Erythroblast (primary cell): Measurements from ENCODE around the gene CNIH1.

ENCODE experiments used
- DNase-seq, 2 experiments: peaks; one replicate each; lab custom pipeline; 2025; lab: John Stamatoyannopoulos, UW
- GATA1 ChIP-seq: IDR thresholded peaks from 2 replicates; pipeline ENCODE4 v1.6.1; 2011; ENCODE audit warnings: low read depth, mild to moderate bottlenecking, control low read depth, low read length, moderate library complexity
- POLR2A ChIP-seq: IDR thresholded peaks from 2 replicates; pipeline ENCODE4 v1.6.1; 2011; ENCODE audit warnings: mild to moderate bottlenecking, low read length

CNIH1 gene

DNA sequence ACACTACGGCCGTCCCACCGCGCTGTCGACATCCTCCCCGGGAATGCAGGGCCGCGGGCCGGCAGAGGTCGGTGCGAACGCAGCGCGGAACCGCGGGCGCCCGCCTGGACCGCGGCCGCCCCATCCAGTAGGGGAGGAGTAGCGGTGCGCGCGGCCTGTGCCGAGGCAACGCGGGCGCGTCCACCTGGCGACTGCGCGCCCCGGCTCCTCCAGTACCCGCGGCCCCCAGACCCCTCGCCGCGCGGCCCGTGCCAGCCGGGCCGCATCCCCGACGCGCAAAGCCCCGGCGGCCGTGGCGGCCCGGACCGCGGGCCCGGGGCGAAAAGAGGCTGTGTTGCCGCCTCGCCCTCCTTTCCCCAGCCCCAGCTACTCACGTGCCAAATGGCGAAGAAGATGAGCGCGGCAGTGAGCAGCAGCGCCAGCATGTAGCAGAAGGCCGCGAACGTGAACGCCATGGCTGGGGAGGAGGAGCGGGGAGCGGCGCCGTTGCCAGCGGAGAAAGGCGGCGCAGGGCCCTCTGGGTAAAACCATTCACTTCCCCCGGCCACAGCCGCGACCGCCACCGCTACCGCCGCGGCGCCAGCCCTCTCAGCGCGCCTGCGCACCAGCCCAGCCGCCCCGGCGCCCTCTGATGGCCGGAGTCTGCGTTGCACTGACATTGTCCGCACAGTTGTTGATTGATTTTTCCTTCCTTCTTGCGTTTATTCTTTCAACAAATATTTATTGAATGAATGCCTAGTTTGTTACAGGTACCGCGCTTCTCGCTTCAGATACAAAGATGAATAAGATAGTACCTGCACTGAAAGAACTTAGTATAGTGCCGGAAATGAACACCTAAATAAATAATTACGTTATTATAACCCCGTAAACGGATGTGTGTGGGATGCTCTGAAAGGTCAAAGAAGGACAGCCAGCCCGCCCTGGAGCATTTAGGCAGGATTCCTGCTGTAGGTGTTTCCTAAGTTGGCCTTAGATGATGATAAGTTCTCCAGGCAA lies at the start of gene CNIH1:
Gene CNIH1 (minus strand): TSS at position 502 of the 996 bp plus-strand sequence. CDS start 47 bp downstream, at position 455.
- peak; percentile 82 for TF ChIP-seq POLR2A
- no peak for TF ChIP-seq GATA1

DNA sequence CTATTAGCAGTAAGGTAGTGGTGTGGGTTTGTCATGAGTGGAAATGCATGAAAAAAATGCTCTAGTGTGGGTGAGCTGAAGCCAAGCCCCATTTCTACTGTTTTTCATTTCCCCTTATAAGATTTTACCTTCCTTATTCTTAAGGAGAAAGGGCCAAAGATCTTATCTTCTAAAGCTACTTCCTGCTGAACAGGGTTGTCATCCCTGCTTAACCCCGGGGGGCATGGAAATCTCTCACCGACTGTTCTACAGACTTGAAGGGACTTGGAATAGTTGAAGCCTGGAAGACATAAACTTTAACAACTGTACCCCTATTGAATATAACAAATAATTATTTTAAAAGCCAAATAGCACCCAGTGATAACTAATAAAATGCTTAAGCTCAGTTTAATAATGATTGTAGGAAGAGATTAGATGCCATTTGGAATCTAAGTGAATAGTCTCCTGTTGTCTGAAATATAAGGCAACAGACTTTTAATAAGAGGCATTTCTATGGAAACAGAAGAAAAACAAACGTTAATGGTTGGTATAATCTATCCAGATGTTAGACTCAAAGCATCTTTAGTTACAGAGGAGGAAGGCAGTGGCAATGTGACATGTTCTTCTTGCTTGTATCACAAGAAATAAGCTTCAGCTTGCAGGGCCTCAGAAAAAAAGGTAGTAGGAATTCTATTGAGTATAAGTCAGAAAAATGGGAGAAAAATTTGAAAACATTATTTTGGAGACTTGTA lies 49.4 kb upstream of the CNIH1 start:
- TF ChIP-seq GATA1: no peak
- no peak for TF ChIP-seq POLR2A
- no peak for DNase-seq

More for the DNA sequence above, at the start of gene CNIH1:
- peak; percentile 93 to 96 for DNase-seq

DNA sequence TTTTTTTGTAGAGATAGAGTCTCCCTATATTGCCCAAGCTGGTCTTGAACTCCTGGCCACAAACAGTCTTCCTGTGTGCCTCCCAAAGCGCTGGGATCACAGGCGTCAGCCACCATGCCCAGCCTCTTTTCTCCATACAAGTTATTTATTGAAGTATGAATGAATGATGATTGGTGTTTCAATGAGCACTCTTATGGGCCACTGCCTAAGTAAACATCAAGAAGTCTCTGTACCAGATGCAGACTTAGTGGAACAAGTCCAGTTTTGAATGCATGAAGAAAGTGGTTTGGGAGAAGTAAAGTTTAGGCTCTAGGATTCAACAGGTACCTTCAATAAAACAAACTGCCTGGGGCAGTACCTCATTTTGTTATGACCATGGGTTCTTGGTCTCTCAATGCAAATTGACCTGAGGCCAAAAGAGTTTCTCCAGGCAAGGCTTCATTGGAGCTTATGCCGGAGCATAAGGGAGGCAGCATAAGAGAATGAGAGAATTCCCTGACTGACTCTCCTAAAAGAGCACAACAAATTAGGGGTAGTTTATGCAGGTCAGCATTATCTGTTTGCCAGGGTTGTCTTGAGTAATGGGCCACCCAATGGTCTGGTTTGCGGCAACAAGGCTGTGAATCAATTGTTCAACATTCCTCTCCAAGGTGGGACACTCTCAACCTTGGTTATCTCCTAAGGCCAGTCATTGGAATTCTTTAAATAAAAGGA lies 48.7 kb upstream of the CNIH1 start:
- TF ChIP-seq GATA1 (no peak), POLR2A (no peak)
- DNase-seq: peak in 1 of 2 experiments; percentile 22

DNA sequence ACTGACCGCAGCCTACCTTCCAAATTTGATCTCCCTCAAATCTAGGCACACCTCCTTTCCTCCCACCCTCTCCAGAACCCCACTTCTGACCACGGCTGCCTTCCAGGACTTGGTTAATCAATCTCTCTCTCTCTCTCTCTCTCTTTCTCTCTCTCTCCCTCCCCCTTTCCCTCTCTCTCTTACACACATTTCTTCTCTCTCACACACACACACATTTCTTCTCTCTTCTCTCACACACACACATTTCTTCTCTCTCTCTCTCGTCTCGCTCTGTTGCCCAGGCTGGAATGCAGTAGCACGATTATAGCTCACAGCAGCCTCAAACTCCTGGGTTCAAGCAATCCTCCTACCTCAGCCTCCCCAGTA lies 48.1 kb upstream of the CNIH1 start:
- no peak for DNase-seq
- no peak for TF ChIP-seq POLR2A
- no peak for TF ChIP-seq GATA1

DNA sequence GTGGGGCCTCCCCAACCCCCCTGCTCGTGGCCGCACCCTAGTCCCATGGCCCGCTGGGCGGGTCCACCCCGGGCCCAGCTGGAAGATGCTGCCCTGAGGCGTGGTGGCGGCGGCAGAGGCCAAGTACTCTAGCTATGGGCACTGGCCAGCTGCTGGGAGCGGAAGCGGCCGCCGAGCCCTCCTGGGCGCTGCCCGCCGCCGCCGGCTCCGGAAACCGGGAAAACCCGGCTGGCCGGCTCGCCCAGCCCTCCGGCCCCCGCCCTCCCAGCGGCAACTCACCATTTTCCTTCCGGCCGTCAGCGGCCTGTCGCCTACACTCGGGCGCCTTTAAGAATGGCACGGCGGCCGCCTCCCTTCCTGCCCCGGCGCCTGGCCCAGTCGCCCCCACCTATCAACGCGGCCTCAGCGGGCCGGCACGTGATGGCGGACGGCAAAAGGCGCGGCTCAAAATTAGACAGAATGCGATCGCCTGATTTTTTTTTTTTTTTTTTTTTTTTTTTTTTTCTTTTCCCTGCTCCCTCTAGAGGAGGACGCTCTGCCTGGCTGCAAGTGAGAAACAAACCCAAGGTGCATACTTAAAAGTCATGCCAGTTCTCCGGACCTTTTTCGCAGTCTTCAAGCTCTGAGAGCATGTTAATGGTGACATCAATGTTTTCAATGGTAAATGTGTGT lies 47.6 kb upstream of the CNIH1 start, which contains the start of gene GMFB:
Gene GMFB (minus strand): TSS at position 335 of the 672 bp plus-strand sequence. CDS start 53 bp downstream, at position 282.
- peak; percentile 93 to 94 for DNase-seq
- TF ChIP-seq POLR2A (peak; percentile 83), GATA1 (no peak)

DNA sequence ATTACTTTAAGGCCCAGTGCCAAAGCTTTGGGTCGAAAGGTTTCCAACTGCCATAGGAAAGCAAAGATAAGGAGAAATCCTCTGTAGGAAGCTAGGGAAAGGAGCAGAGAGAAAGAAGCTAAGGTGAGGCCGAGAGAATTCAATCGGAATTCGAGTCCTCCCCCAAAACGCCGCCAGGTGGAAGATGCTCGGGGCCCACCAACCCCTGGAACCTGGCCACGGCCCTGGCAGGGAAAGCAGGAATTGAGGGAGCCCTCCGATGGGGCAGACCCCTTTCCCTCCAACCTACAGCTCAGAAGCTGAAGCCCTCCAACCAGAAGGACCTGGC lies 47.1 kb upstream of the CNIH1 start:
- no peak for DNase-seq
- TF ChIP-seq GATA1 (no peak), POLR2A (no peak)

DNA sequence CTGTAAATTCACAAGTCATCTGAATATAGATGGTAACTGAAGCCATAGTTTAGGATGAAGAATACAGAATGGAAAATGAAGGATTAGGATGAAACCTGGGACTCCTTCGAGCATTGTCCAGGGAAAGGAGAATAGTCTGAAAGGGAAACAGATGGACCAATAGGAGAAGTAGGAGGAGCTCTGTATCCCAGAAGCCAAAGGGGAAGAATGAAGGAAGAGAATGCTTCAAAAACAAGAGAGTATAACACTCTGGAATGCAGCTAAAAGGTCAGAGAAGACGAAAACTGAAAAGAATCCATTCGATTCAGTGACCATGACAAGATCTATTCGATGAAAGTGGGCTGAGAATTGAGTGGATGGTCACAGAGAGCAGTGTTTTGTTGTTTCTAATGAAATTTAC lies 46.6 kb upstream of the CNIH1 start:
- peak in 1 of 2 experiments; percentile 40 for DNase-seq
- TF ChIP-seq GATA1: no peak
- no peak for TF ChIP-seq POLR2A

DNA sequence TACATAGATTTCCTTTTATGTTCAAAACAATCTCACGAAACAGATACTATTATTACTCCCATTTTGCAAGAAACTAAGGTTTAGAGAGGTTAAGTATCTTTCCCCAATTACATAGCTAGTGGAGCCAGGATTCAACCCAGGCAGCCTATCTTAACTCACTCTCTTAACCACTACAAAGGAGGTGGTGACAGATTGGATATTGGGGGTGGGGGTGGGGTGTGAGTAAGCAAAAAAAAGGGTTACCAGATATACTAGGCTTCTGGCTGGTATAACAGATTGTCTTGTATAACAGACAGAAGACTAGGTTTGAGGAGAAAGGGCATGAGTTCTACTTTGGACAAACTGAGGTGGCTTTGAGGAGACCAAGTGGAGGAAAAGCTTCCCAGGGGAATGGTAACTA lies 45.5 kb upstream of the CNIH1 start:
- TF ChIP-seq GATA1 (no peak), POLR2A (no peak)
- DNase-seq: peak; percentile 77 to 90

DNA sequence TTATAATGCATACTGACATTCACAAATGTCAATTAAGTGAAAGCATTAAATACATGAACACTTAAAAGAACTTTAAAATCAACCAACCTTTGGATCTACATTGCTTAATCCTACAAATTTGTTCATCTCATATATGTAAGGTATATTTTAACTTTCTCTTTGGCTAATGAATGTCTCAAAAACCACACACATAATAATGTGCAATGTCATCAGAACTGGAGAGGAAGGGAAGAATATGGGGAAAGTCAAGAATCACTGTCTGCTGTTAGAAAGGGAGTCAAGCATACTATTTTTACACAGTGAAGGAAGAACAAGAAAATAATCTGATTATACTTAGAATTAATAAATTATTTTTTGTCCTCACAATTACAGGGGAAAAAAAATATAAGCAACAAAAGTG lies 42.7 kb upstream of the CNIH1 start:
- TF ChIP-seq POLR2A (no peak), GATA1 (no peak)
- no peak for DNase-seq

DNA sequence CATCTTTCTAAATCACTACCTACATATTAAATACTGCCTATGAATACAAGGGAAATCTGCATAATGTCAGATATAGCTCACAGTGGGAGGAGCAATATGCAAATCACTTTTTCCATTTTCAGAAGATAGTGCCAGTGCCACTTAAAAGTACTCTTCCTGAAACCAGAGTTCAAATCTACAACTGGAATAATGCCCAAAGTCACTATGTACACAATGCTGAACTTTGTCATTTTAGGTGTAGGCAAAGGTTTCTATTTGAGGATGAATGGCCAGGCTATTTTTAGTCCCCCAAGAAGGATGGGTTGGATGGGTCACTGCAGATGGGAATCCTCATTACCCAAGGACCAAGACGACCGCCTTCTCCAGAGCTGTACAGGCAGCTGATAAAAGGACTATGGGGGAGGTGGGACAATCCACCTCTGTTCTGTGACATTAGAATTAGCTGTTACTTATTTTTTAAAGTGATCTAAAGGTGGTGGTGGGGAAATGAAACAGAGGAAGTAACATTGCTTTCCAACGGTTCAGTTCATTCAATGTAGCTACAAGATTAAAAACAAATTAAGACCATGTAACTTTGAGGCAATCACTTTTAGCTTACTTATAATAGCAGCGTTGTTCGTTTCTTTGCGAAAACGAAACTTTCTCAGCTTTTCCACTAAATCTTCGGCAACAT lies 42.0 kb upstream of the CNIH1 start:
- no peak for DNase-seq
- TF ChIP-seq POLR2A (no peak), GATA1 (no peak)

DNA sequence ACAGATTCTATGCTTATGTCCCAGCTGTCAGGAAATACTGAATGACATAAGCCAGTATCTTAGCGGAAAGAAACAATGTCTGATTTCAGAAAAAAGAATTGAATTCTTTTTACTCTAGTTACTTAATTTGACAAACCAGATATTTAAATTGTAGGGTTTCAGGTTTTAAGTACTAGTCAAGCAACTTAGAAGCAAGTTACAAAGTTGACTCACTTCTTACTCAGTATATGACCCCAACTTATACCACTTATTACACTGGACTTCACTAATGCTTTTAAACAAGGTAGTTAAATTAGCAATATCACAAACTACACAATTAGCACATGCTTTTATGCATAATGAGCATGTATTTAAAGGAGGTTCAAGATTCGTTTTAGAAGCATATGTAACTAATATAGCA lies 40.5 kb upstream of the CNIH1 start:
- DNase-seq: no peak
- TF ChIP-seq POLR2A (no peak), GATA1 (no peak)

DNA sequence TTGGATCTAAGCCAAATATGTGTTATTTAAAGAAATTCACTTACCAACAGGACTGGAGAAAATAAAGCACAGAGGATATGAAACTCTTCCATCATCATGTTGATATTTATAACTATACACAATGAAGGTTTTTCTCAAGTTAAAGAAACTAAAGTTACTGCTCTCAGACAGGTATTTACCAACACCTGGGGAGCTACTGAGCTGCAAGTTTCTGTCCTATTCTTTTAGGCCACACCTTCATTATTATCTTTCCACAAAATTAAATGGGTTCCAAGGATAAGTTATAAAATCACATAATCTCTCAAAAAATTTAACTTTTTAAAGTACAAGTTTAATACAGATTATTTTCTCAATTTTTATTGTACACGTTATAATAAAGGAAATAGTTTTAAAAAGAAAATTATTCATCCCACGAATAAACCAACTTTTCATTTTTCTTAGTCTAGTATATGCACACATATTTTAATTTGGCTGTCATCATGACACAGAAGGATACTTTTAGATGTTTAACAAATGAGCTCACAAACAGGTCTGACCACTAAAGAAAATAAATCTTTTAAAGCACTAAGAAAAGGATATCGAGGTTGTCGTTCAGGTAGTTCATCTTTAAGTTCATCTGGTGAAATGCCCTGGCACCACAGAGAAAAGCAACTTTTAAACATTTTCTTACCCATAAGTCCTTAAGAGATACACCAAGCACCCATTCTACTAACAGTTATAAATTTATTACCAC lies 39.8 kb upstream of the CNIH1 start:
- no peak for TF ChIP-seq POLR2A
- TF ChIP-seq GATA1: no peak
- DNase-seq: no peak
